HG02763 (cell line): Measurements from ENCODE around the gene CTNND2.

Source experiments
- ATAC-seq: cut with Tn5 transposase; IDR thresholded peaks from one replicate; pipeline ENCODE4 v1.9.1; 2021; ENCODE audit warnings: mild to moderate bottlenecking, moderate library complexity; ENCODE audit not compliant: unreplicated experiment

The CTNND2 gene

DNA sequence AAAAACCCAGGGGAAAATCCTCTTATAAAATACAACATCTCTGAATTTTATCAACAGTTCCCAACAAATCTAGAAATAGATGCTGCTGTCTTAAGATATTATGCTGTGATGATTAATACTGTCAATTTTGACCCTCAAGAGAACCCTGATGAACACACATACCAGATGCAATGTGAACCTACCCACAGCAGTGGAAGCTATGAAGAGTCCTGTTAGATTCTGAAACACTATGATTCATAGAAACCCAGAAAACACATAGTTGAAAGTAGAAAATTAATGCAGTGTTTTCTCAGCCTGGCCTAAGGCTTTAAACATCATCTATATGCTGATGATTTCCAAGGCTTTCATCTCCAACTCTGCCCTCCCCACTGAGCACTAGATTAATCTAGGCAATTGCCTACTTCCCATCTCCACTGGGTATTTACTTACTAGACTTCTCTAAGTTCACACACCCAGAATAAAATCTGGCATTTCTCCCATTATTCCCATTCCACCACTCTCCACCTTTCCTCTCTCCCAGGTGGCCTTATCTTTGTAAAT, 296.2 kb downstream of the CTNND2 start:
- no peak for ATAC-seq

DNA sequence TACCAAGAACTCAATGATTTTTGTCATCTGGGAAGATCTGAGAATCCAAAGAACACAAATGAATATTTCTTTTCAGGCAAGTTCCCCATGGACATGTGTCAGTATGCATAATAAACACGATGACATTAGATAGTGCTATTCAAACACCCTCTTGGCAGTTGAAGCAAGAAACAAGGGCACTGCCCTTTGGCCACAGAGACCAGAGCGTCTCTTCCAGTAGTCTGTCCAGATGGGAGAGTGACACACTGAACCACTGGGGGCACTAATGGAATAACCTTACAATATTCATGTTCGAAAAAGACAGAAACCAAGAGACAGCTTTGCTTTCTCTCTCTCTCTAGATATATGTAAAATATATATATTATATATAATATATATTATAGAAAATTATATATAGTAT, 301.9 kb downstream of the CTNND2 start:
- ATAC-seq, result no peak

DNA sequence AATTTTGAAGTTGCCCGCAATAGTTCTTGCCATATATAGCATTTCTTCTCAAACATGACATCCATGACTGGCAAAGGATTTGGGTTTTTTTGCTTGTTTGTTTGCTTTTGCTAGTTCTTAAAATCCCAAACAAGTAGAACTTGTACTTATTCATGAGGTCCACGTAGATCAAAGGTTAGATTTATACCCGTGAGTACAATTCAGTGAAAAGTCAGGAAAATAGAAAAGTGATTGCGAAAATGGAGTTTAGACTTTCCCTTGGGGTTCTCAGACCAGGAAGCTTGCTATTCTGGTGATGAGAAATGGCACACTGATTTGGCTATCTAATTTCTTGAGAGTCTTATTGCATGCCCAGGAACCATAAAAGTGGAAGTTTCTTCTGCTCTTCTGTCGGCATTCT, 304.7 kb downstream of the CTNND2 start:
- no peak for ATAC-seq

DNA sequence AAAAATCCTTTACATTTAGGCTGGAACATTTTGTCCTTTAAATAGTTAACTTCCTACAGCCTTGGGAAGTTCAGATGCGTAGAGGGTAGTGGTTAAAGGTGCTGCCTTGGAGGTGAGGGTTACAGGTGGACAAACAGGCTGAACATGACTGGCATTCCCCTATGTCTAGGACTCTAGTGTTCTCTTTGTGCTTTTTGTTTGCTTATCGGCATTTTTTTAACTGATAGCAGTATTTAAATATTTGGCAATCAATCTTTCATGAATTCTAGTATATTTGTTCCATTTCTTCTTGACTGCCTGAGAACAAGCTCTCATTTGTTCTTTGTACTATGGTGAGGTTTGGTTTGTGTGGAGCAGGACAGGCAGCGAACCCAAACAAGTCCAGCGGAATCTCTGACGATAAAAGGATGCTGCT, 307.6 kb downstream of the CTNND2 start:
- no peak for ATAC-seq

DNA sequence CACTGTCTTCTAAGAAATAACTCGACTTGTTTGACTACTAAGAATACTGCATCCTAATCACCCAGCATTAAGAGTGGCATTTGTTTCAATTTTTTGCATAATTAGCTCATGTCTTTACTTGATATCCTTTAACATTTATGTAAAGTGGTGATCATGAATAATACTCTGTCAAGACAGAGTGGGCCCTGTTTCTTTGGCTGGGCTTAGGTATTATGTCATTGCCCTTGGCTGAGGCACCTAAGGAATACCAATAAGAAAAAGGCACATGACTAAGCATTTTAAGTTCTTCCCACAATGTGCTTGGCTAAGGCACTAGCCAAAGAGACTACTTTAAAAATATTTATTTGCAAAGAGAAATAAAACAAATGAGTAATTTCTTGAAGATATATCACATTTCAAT, 308.1 kb downstream of the CTNND2 start:
- no peak for ATAC-seq

DNA sequence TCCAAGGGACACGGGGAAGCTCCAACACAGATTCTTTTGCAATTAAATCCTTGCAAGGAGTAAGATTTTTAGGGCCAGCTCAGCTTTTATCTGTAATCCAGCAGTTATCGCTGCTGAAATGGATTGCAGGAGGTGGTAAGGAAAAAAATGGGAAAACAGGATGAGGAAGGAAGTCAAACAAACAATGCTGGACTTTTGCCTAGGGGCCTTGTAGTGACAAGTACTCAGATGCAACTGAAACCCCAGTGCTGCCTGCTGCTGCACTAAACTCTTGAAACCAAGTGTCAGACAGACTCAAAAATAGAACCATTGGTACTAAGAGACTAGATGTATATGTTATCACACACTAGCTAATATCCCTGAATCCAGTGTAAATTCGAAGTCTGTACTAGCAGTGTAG, 309.2 kb downstream of the CTNND2 start:
- no peak for ATAC-seq

DNA sequence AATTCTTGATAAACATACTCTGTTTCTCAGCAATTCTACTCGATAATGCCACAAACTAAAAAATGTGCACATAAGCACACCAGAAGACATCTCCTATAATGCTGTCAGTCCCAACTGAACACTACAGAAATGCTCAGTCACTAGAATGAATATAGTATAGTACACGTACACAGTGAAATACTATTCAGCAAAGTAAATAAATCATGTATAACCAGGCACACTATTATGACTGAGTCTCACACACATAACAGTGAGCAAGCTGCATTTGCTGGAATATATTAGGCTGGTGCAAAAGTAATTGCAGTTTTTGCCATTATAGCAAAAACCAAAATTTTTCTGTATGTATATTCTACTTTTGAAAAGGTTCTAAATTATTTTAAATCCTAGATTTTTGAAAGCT, 310.2 kb downstream of the CTNND2 start:
- ATAC-seq, result no peak

DNA sequence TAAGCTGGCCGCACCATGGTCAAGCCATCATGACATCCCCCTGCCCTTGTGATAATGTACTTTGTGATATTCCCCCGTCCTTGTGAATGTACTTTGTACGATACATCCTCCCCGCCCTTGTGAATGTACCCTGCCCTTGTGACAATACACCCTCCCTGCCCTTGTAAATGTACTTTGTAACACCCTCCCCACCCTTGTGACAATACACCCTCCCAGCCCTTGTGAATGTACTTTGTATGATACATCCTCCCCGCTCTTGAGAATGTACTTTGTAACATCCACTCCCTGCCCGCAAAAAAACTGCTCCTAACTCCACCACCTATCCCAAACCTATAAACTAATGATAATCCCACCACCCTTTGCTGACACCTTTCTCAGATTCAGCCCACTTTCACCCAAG, 313.8 kb downstream of the CTNND2 start:
- no peak for ATAC-seq

DNA sequence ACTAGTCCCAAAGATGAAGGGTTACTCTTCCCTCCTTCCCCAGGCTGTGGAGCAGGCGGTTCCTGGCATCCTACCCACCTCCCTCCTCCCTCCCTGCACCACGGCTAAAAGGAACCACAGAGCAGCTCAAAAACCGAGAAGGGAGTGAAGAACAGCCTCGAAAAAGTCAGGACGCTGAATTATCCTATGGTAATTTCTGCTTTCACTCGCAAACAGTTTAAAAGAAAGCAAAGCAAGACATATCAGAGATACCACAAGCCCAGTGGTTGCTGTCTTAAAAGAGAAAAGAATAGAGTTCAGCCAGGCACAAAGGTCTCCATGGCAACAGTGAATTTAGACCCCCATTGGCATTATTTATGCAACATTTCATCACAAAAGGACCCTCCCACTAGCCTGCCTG, 315.4 kb downstream of the CTNND2 start:
- ATAC-seq, result no peak

DNA sequence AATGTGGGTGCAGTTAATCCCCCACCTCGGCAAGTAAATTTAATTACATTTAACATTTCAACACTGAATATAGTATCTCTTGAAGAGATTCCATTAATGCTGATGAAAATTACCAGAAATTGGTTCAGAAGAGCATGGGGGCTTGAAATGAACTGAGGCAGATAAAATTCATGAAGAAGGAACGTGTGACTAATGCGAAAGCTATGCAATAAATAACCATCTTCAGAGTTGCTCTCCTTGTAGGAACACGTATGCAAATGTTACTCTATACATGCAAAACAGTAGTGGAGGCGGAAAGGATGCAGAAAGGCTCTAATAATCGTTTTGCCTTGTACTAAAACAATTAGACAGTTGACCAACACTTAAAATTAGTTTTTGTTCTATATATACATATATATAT, 320.2 kb downstream of the CTNND2 start:
- no peak for ATAC-seq

DNA sequence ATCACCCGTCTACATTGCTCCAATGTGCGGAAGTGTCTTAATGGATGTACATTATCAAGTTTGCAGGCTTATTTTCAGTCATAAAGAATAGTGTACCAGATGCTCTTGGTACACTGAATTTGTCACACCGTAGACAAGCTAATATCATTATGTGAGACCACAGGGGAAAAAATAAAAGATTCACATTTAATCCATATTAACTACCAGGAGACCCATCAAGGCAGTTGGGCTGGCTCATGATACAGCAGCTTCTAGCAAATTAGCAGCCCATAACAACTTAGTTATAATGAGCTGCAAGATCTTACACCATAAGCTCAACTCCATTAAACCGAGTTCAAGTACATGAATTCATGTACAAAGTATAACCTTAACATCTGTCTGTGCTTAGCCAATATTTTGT, 324.9 kb downstream of the CTNND2 start:
- no peak for ATAC-seq

DNA sequence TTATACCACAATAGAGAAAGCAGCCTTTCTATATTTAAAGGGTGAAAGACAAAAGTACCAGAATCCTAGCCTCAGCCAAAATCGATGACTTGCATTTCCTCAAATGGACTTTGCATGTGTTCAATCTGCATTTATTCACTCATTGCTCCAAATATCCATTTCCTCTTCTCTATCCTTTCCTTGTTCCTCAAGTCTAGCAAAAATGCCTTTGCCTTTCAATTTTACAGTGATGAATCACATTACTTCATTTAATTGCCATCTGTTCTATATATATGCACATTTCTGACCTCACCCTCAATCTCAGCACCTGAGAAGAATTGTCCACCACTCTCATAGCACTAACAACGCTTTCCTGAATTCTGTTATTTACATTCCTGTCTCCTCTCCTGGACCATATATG, 329.5 kb downstream of the CTNND2 start:
- ATAC-seq, result no peak

DNA sequence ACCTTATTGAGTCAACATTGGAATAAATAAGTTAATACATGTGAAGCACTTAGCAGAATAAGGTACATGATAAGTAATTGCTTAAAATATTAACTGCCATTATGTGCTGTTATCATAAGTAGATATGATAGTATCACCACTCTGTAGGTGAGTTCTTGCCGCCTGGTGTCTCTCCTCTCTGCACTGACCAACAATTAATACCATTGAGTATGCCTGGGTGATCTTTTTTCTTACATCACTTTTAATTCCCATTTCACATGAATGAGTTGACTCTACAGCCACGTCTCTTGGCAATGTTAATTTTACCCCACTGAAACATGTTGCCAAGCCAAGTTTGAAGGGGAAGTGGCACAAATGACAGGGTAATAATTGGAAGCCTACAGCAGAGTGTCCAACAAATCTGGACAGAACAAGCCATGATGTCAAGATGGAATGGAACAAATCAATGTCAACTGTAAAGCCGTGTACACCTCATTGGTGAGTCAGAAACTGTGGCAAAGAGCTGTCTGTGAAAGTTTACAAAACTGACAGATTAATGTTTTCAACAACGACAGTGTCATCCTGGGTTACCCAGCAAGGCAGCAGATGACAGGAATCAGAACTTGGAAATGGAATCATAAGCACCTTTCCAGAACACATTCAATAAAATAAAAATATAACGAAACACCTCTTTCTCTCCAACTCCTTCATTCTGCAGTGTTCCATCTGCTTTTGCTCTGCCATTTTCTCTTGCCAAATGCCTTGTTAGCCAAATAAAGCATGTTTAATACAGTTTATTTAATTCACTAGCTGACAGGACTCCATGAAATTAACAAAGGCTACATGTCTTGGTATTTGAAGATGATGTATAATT, 330.9 kb downstream of the CTNND2 start:
- ATAC-seq, result no peak

DNA sequence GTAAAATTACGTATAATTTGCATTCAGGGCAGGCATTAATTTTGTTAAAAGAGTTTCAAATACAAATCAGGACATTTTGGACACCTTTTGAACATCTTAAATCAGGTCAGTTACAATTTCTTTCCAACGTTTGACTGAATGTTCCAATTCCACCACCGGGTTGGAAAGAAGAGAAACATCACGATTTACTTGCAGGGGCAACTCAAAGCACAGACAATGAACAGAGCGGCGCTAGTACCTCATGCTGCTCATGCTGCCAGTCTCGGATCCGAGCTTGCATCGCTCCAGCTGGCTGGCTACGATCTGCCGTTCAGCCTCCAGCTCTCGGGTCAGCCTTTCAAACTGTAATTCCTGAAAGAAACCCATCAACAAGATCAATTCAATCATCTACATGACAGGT, 339.5 kb downstream of the CTNND2 start:
- no peak for ATAC-seq

DNA sequence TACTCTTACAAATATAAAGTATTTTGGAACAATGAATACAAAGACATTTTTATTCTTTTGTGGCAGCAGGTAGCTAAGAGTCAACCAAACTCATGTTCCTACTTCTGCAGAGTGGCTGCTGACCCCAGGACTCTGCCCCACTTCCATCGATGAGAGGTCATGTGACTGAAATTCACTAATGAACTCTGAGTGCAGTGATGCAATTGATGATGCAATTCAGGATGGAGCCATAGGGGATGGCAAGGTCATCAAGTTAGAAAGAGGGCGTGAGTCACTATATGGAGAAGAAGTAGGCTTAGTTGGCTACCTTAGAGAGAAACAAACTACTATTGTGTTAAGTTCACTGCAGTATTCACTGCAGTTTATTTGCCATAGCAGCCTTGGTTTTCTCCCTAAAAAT, 340.4 kb downstream of the CTNND2 start:
- ATAC-seq, result no peak

DNA sequence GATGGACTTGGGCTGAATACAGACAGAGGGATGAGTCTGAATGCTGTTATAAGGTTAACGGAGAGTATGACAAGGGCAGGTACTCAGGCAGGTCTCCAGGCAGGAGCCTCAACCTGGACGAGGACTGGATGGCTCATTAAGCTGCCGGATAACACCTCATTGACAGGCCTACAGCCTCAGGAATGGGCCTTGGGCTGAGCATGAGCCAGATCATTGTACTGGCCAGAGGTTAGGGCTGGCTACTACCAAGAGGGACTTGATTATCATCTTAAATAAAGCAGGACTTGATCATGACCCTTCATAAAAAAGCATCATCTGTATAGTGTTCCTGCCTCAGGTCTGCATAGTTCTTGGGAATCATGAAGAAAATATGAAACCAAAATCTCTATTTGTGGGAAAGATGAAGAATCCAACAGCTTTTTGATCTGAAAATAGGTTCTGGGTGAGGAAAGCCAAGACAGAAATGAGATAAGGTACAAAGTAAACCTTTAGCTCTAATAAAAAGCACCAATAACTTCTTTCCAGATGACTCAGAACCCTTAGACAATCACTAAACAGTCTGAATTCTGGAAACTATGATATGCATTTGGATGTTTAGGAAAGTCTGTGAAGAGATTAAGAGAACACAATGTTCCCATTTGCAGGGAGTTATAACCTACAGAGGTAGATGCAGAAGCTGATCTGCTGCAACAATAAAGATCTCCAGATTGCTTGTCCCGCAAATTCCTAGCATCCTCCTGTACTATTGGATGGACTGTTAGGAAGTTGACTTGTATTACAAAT, 343.1 kb downstream of the CTNND2 start:
- no peak for ATAC-seq

DNA sequence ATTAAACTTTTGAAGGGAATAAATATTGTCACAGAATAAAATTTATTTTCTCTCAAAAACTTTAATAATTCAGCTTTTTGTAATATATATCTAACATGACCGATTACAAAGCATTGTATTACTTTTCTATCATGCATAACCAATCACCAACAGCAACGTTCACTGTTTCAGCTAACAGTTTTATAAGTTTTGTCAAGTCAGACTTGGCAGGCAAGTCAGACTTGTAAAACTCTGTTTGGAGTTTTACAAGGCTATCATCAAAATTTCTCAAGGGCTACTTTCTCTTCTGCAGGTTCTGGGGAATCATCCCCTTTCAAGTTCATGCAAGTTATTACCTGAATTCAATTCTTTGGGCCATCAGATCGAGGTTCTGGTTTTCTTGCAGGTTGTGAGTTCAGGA, 347.2 kb downstream of the CTNND2 start:
- ATAC-seq, result no peak

DNA sequence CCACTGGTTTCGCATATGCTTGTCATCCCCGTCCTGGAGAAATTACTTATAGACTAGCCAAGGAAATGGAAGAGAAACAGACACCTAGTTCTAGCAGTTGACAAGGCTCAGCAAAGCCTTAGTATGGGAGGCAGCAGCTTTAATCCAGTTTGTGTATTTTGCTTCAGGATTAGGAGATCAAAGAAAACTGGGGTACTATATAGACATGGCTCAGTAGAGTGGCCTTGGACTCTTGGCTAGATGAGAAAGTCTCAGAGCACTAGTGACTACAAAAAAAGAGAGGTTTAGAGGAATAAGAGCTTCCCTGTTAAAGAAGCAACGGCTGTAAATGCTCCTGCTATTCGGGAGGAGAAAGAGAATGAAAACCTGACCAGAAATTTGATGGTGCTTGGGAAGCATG, 349.1 kb downstream of the CTNND2 start:
- no peak for ATAC-seq

DNA sequence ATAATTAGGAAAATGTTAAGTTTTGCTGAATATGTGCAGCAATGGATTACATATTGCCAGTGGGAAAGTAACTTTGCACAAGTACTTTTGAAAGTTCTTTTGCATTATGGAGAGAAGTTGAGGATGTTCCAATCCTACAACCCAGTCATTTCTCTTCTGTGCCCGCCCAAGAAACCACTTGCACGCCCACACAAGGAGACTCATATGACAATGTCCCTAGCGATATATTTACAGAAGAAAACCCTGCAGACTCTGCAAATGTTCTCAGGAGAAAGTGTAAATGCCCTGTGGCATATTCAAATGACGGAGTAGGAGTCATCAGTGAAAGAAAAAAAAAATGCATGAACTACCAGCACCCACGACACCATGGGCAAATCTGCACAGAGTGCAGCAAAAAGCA, 356.5 kb downstream of the CTNND2 start:
- no peak for ATAC-seq

DNA sequence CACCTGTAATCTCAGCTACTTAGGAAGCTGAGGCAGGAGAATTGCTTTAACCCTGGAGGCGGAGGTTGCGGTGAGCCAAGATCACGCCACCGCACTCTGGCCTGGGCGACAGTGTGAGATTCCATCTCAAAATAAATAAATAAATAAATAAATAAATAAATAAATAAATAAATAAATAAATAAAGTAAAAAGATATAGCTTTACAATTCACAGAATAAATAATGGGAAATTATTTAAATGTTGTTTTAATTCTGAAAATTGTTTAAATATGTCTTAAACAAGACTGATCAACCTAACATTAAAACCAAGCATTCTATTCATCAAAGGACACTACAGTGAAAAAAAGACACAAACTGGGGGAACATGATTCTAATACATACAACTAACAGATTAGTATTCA, 357.1 kb downstream of the CTNND2 start:
- ATAC-seq, result no peak

DNA sequence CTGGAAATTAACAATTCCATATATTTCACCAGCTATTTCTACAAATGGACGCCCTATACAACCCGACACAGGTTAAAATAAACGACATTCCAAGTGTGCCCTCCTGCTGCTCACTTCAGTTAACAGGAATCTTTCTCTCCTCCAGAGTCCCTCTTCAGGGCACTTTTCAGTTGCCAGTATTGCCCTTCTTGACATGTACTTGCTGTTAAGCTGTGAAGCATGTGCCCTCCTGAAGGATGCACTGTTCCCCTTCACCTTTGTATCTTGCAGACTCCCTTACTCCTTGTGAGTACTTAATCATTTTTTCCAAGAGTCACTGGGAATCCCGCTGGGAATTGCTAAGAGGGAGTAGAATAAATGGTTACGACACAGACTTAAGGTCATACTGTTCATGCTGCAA, 364.1 kb downstream of the CTNND2 start:
- ATAC-seq, result no peak
